GM19372 (cell line): ENCODE data around the gene ROR1.

ENCODE experiments used
- ATAC-seq: cut with Tn5 transposase; IDR thresholded peaks from one replicate; pipeline ENCODE4 v1.9.1; 2021; ENCODE audit warnings: mild to moderate bottlenecking, low read depth, moderate library complexity; ENCODE audit not compliant: unreplicated experiment

The ROR1 gene

GRCh38 chr1:63921802-63922201 lies 148.0 kb downstream of the ROR1 start:
- ATAC-seq = no peak

GRCh38 chr1:63922848-63923247 lies 149.0 kb downstream of the ROR1 start:
- no peak for ATAC-seq

GRCh38 chr1:63923302-63923701 lies 149.5 kb downstream of the ROR1 start:
- no peak for ATAC-seq

GRCh38 chr1:63924600-63924999 lies 150.8 kb downstream of the ROR1 start:
- no peak for ATAC-seq

- no peak for ATAC-seq
Observed at GRCh38 chr1:63928186-63929105, 154.6 kb downstream of the ROR1 start.

GRCh38 chr1:63929106-63929478 lies 155.3 kb downstream of the ROR1 start:
- no peak for ATAC-seq

GRCh38 chr1:63931468-63931867 lies 157.7 kb downstream of the ROR1 start:
- ATAC-seq = no peak

GRCh38 chr1:63934697-63935096 lies 160.9 kb downstream of the ROR1 start:
- ATAC-seq = no peak

- ATAC-seq = peak; percentile 34
Observed at GRCh38 chr1:63935143-63935542, 161.3 kb downstream of the ROR1 start.

GRCh38 chr1:63935553-63935952 lies 161.7 kb downstream of the ROR1 start:
- ATAC-seq = peak; percentile 70

GRCh38 chr1:63936276-63936675 lies 162.5 kb downstream of the ROR1 start:
- no peak for ATAC-seq

GRCh38 chr1:63936801-63937200 lies 163.0 kb downstream of the ROR1 start:
- no peak for ATAC-seq

GRCh38 chr1:63937461-63938022 lies 163.7 kb downstream of the ROR1 start:
- peak; percentile 42 for ATAC-seq

- ATAC-seq = no peak
Observed at GRCh38 chr1:63940440-63940839, 166.6 kb downstream of the ROR1 start.

- ATAC-seq = no peak
Observed at GRCh38 chr1:63943393-63943792, 169.6 kb downstream of the ROR1 start.

GRCh38 chr1:63945943-63946342 lies 172.1 kb downstream of the ROR1 start:
- no peak for ATAC-seq

GRCh38 chr1:63946866-63947491 lies 173.2 kb downstream of the ROR1 start:
- no peak for ATAC-seq

- ATAC-seq = no peak
Observed at GRCh38 chr1:63947904-63948303, 174.1 kb downstream of the ROR1 start.

- no peak for ATAC-seq
Observed at GRCh38 chr1:63950023-63950422, 176.2 kb downstream of the ROR1 start.

- ATAC-seq = no peak
Observed at GRCh38 chr1:63951059-63951946, 177.5 kb downstream of the ROR1 start.

GRCh38 chr1:63954187-63954586 lies 180.4 kb downstream of the ROR1 start:
- ATAC-seq = no peak
